Peyer's patch (tissue), 4 donors: ENCODE measurements around the gene PWWP2B.

Experiments used
- CTCF ChIP-seq, 6 experiments: fragments of 450-650 bp in 4 of 6; fragments of 200-600 bp in 2 of 6; sonication (generic) in 1 of 6; IDR thresholded peaks; one replicate each; pipeline ENCODE4 v1.5.1; 2017 to 2019; ENCODE audit warnings: antibody characterized with exemption in 6 of 6, mild to moderate bottlenecking in 3 of 6, moderate library complexity in 1 of 6
- POLR2A ChIP-seq, 2 donors: fragments of 450-650 bp; IDR thresholded peaks; one replicate each; pipeline ENCODE4 v1.5.1; 2017; ENCODE audit warnings: antibody characterized with exemption in 2 of 2, mild to moderate bottlenecking in 2 of 2, moderate library complexity in 2 of 2

DNA sequence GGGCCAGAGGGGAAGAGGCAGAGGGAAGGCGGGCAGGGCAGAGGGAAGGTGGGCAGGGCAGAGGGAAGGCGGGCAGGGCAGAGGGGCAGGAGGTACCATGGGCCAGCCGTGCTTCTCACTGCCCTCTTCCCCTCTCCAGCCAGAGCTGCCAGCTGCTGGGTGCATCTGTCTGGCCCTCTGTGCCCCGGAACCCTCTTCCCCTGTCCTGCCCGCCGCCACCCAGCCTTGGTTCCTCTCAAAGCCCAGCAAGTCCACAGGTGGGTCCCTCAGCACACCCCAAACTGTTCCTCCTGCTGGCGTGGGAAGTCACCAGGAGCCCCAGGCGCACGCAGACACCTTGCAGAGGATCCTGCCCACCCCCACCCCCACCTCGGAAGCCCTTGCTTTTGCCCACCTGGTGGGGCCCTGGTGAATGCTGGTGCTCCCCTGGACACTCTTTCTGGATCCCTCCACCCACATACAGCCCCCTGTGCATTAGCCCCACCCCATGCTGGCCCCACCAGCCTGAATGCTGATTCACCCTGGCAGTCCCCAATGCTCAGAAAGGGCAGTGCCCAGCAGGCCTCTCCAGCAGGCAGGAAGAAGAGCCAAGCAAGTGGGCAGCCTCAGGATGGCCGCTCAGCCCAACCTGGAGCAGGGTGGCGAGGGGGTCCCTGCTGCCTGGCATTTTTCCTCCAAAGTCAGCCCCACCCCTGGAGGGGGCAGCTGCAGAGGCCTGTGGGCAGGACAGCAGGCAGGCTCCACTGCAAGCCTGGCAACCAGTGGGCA is 1.9 kb upstream of the PWWP2B start:
- TF ChIP-seq CTCF (IDR thresholded peaks at IDR 0.05) (no peak), POLR2A (IDR thresholded peaks at IDR 0.05) (no peak)
